ENCODE measurements around the gene ATP2B3. TPM values are rescaled to one million over a fixed set of nuclear protein-coding genes. Genes with fewer than 3 reads are reported as not detected.

ATP2B3 gene
- total and polyA plus RNA-seq, 2 donors (not counting 3 experiments of a cell fraction or from before 2014, with no cell fraction given) = 0.01 to 0.07 TPM

GRCh38 chrX:153585827-153586226 is 68.4 kb downstream of the ATP2B3 start:
- H3K27ac ChIP-seq (ENCODE audit: insufficient read depth, low read depth, low read length) = no peak overlapping the region
- no peaks in the 10 kb centered on the region for H3K9me1 ChIP-seq (replicated peaks; ENCODE audit: control insufficient read depth, extremely low read depth, insufficient read depth, low read length)
- H3K9ac ChIP-seq (replicated peaks; ENCODE audit: extremely low read depth, insufficient read depth, low read length) = no peak overlapping the region
- H2AFZ ChIP-seq (ENCODE audit: low read depth, low read length) = no peak overlapping the region
- ChIA-PET CTCF (no interaction called here), POLR2A (no interaction called here)
- DNase-seq (ENCODE audit: low read depth, low spot score) (no peak), FAIRE-seq (no peak)
- no peak for TF ChIP-seq MYC (IDR thresholded peaks at IDR 0.05; ENCODE audit: low read depth, low read length)
- TF ChIP-seq EZH2 (IDR thresholded peaks at IDR 0.05; ENCODE audit: borderline replicate concordance, low read depth, low read length, severe bottlenecking) = no peak
- BruUV-seq (replicated peaks) = no TSS peak
- no peaks in the 10 kb centered on the region for H3K9me3 ChIP-seq (replicated peaks; ENCODE audit: control insufficient read depth, insufficient read depth, low read length)
- H3K4me2 ChIP-seq (ENCODE audit: insufficient read depth, low read length) = no peak overlapping the region
- no peak overlapping the region for H3K4me3 ChIP-seq (replicated peaks in 1 of 3; ENCODE audit: insufficient read depth in 1 of 3, low read depth in 1 of 3, low read length in 3 of 3)
- no peaks in the 10 kb centered on the region for H3K4me1 ChIP-seq (ENCODE audit: control insufficient read depth, extremely low read depth, insufficient read depth, low read length)
- dilution Hi-C loops (cut with MboI; ENCODE audit: extremely low pct_ligation_motif_present, low sequenced_read_pairs) = no loop called here
- H3K79me2 ChIP-seq (ENCODE audit: control insufficient read depth, insufficient read depth, low read length) = no peaks in the 10 kb centered on the region
- no peaks in the 10 kb centered on the region for H3K27me3 ChIP-seq (ENCODE audit: control insufficient read depth in 2 of 2, insufficient read depth in 2 of 2, low read length in 2 of 2)
- no peaks in the 10 kb centered on the region for H4K20me1 ChIP-seq (replicated peaks; ENCODE audit: control insufficient read depth, extremely low read depth, insufficient read depth, low read length)
- intact Hi-C loops (cut with micrococcal nuclease) = no loop called here
- H3K36me3 ChIP-seq (ENCODE audit: control insufficient read depth in 2 of 2, extremely low read depth in 1 of 2, insufficient read depth in 2 of 2, low read length in 2 of 2) = peaks cover 0 to 4% of the 10 kb centered on the region in 2 experiments

GRCh38 chrX:153587342-153587741 is 69.9 kb downstream of the ATP2B3 start:
- no peak for TF ChIP-seq JUN (IDR thresholded peaks at IDR 0.05; ENCODE audit: borderline replicate concordance, insufficient read depth, insufficient read length, low read depth)
- no peak for TF ChIP-seq EZH2 (IDR thresholded peaks at IDR 0.05; ENCODE audit: borderline replicate concordance, low read depth, low read length, severe bottlenecking)
- TF ChIP-seq GATA2 (IDR thresholded peaks at IDR 0.05; ENCODE audit: insufficient read depth, insufficient read length, low read depth, low read length) = no peak
- no peak for TF ChIP-seq MYC (IDR thresholded peaks at IDR 0.05; ENCODE audit: low read depth, low read length)
- TF ChIP-seq POLR2AphosphoS5 (IDR thresholded peaks at IDR 0.05; ENCODE audit: insufficient read depth, low read depth, low read length) = no peak
- no peak overlapping the region for H3K9ac ChIP-seq (replicated peaks; ENCODE audit: extremely low read depth, insufficient read depth, low read length)
- no peak overlapping the region for H3K27ac ChIP-seq (ENCODE audit: insufficient read depth, low read depth, low read length)
- dilution Hi-C loops (cut with MboI; ENCODE audit: extremely low pct_ligation_motif_present, low sequenced_read_pairs) (no loop called here), intact Hi-C loops (cut with micrococcal nuclease) (no loop called here)
- H4K20me1 ChIP-seq (replicated peaks; ENCODE audit: control insufficient read depth, extremely low read depth, insufficient read depth, low read length) = no peaks in the 10 kb centered on the region
- H2AFZ ChIP-seq (ENCODE audit: low read depth, low read length) = no peak overlapping the region
- H3K9me1 ChIP-seq (replicated peaks; ENCODE audit: control insufficient read depth, extremely low read depth, insufficient read depth, low read length) = no peaks in the 10 kb centered on the region
- no peaks in the 10 kb centered on the region for H3K27me3 ChIP-seq (ENCODE audit: control insufficient read depth in 2 of 2, insufficient read depth in 2 of 2, low read length in 2 of 2)
- CTCF ChIA-PET = no interaction called here
- POLR2A ChIA-PET = no interaction called here
- no peak for DNase-seq (ENCODE audit: low read depth, low spot score)
- peaks cover 0 to 10% of the 10 kb centered on the region in 2 experiments for H3K36me3 ChIP-seq (ENCODE audit: control insufficient read depth in 2 of 2, extremely low read depth in 1 of 2, insufficient read depth in 2 of 2, low read length in 2 of 2)
- no peak overlapping the region for H3K4me3 ChIP-seq (replicated peaks in 1 of 3; ENCODE audit: insufficient read depth in 1 of 3, low read depth in 1 of 3, low read length in 3 of 3)
- no peaks in the 10 kb centered on the region for H3K4me1 ChIP-seq (ENCODE audit: control insufficient read depth, extremely low read depth, insufficient read depth, low read length)
- H3K79me2 ChIP-seq (ENCODE audit: control insufficient read depth, insufficient read depth, low read length) = no peaks in the 10 kb centered on the region
- BruUV-seq (replicated peaks) = no TSS peak
- H3K4me2 ChIP-seq (ENCODE audit: insufficient read depth, low read length) = no peak overlapping the region
- FAIRE-seq = no peak
- no peaks in the 10 kb centered on the region for H3K9me3 ChIP-seq (replicated peaks; ENCODE audit: control insufficient read depth, insufficient read depth, low read length)
